Thyroid gland (tissue), 4 donors: ENCODE data around the gene DDX18. TPM values are rescaled to one million over a fixed set of nuclear protein-coding genes. Genes with fewer than 3 reads are reported as not detected.
"Not testable (repeated sequence)": the region's sequence is repeated elsewhere in the genome, so short reads cannot be mapped to it uniquely, and the experiment has no call there.

ENCODE experiments used
- DNase-seq, 2 donors: peaks; one replicate each; pipeline ENCODE4 v3.0.0-alpha.2; 2019
- H3K27ac ChIP-seq, 3 donors: fragments of 200-600 bp; sonication (generic); 1 replicate in 2 of 3; 2 replicates in 1 of 3; pipeline ENCODE4 v1.5.1; 2016 to 2019; ENCODE audit warnings: mild to moderate bottlenecking in 1 of 3, moderate library complexity in 1 of 3
- H3K27me3 ChIP-seq: fragments of 200-600 bp; sonication (generic); one replicate; pipeline ENCODE4 v1.5.1; 2019
- H3K36me3 ChIP-seq, 2 donors: fragments of 200-600 bp; sonication (generic); one replicate each; pipeline ENCODE4 v1.5.1; 2016 to 2019
- H3K4me1 ChIP-seq, 2 donors: fragments of 200-600 bp; sonication (generic); one replicate each; pipeline ENCODE4 v1.5.1; 2017 to 2019
- H3K4me3 ChIP-seq, 3 donors: fragments of 200-600 bp; sonication (generic); replicated peaks in 1 of 3; 1 replicate in 2 of 3; 2 replicates in 1 of 3; pipeline ENCODE4 v1.5.1; 2016; ENCODE audit warnings: mild to moderate bottlenecking in 1 of 3
- H3K9me3 ChIP-seq: fragments of 200-600 bp; sonication (generic); one replicate; pipeline ENCODE4 v1.5.1; 2017
- CTCF ChIP-seq, 6 experiments: fragments of 200-600 bp in 3 of 6; fragments of 450-650 bp in 3 of 6; sonication (generic) in 3 of 6; IDR thresholded peaks; one replicate each; pipeline ENCODE4 v1.5.1; 2016 to 2019; ENCODE audit warnings: antibody characterized with exemption in 6 of 6, mild to moderate bottlenecking in 2 of 6, inconsistent platforms in 1 of 6, moderate library complexity in 1 of 6
- POLR2A ChIP-seq, 2 donors: fragments of 450-650 bp; IDR thresholded peaks; one replicate each; pipeline ENCODE4 v1.6.1; 2017; ENCODE audit warnings: antibody characterized with exemption in 2 of 2, mild to moderate bottlenecking in 2 of 2, moderate library complexity in 1 of 2
- WGBS, 2 donors: methylation state at CpG; one replicate each; pipeline ENCODE4 v1.1.5; 2017; 5-methylcytosine and 5-hydroxymethylcytosine counted together
- intact Hi-C: fragments of 100-400 bp; cut with DNase I; formaldehyde crosslinking; loops from one replicate; pipeline ENCODE4 v1.15.1; 2023
- total RNA-seq, 4 donors: library from RNA; depleted of rRNA; stranded (reverse); fragments of >200 nt; gene quantifications; one replicate each; pipeline ENCODE4 v1.2.3, GENCODE V29; 2016

Gene DDX18
- total RNA-seq, 4 donors from 2014 or later = 47.6 to 65.6 (median 49.0) TPM

GRCh38 chr2:117794668-117795067 is 19.8 kb upstream of the DDX18 start:
- no peaks in the 10 kb centered on the region for H3K27me3 ChIP-seq
- TF ChIP-seq POLR2A (IDR thresholded peaks at IDR 0.05) (no peak), CTCF (IDR thresholded peaks at IDR 0.05) (no peak)
- intact Hi-C loops = no loop called here
- DNase-seq = no peak
- no peak overlapping the region for H3K27ac ChIP-seq
- no peak overlapping the region for H3K4me3 ChIP-seq
- H3K36me3 ChIP-seq = no peaks in the 10 kb centered on the region
- no peaks in the 10 kb centered on the region for H3K9me3 ChIP-seq
- WGBS, 2 donors = 55 to 69% methylated on average over 2 of the region's 2 CpGs
- no peaks in the 10 kb centered on the region for H3K4me1 ChIP-seq

GRCh38 chr2:117801826-117802225 is 12.7 kb upstream of the DDX18 start:
- H3K4me3 ChIP-seq = no peak overlapping the region
- no peak for DNase-seq
- H3K36me3 ChIP-seq = no peaks in the 10 kb centered on the region
- no peak for TF ChIP-seq POLR2A (IDR thresholded peaks at IDR 0.05)
- no peak for TF ChIP-seq CTCF (IDR thresholded peaks at IDR 0.05)
- H3K27ac ChIP-seq = no peak overlapping the region
- no peaks in the 10 kb centered on the region for H3K9me3 ChIP-seq
- no peaks in the 10 kb centered on the region for H3K27me3 ChIP-seq
- intact Hi-C loops = no loop called here
- H3K4me1 ChIP-seq = no peaks in the 10 kb centered on the region

GRCh38 chr2:117803644-117804325 is 10.7 kb upstream of the DDX18 start:
- 36 to 59% methylated on average over 11 to 19 of the region's 35 CpGs for WGBS, 2 donors
- H3K36me3 ChIP-seq, H3K4me3 ChIP-seq, DNase-seq, H3K27me3 ChIP-seq, H3K4me1 ChIP-seq, H3K9me3 ChIP-seq, intact Hi-C loops, H3K27ac ChIP-seq: not testable (repeated sequence)

GRCh38 chr2:117812443-117812842 is 2.0 kb upstream of the DDX18 start:
- TF ChIP-seq CTCF (IDR thresholded peaks at IDR 0.05) (no peak), POLR2A (IDR thresholded peaks at IDR 0.05) (no peak)
- no peaks in the 10 kb centered on the region for H3K36me3 ChIP-seq
- DNase-seq = no peak
- H3K4me3 ChIP-seq = no peak overlapping the region
- intact Hi-C loops = no loop called here
- H3K27me3 ChIP-seq = no peaks in the 10 kb centered on the region
- H3K4me1 ChIP-seq = peaks cover 10 to 17% of the 10 kb centered on the region in 2 donors
- 55 to 59% methylated on average over 4 of the region's 4 CpGs for WGBS, 2 donors
- H3K9me3 ChIP-seq = no peaks in the 10 kb centered on the region
- H3K27ac ChIP-seq = no peak overlapping the region

GRCh38 chr2:117815946-117816345 is 1.5 kb downstream of the DDX18 start:
- Histone ChIP-seq H3K36me3 (peaks cover 18 to 28% of the 10 kb centered on the region in 2 donors), H3K27ac (no peak overlapping the region), H3K9me3 (no peaks in the 10 kb centered on the region), H3K4me1 (peaks cover 10 to 17% of the 10 kb centered on the region in 2 donors), H3K27me3 (no peaks in the 10 kb centered on the region), H3K4me3 (no peak overlapping the region)
- no peak for DNase-seq
- intact Hi-C loops = no loop called here
- TF ChIP-seq POLR2A (IDR thresholded peaks at IDR 0.05) (no peak), CTCF (IDR thresholded peaks at IDR 0.05) (no peak)
- WGBS, 2 donors = 91 to 96% methylated on average over 3 of the region's 3 CpGs
